ENCODE data around the gene PTGES3.

- TF ChIP-seq, protein P1, sequence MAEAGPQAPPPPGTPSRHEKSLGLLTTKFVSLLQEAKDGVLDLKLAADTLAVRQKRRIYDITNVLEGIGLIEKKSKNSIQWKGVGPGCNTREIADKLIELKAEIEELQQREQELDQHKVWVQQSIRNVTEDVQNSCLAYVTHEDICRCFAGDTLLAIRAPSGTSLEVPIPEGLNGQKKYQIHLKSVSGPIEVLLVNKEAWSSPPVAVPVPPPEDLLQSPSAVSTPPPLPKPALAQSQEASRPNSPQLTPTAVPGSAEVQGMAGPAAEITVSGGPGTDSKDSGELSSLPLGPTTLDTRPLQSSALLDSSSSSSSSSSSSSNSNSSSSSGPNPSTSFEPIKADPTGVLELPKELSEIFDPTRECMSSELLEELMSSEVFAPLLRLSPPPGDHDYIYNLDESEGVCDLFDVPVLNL (IDR thresholded peaks at IDR 0.05; ENCODE audit: low read depth, low read length): no peak
- TF ChIP-seq, protein P2, sequence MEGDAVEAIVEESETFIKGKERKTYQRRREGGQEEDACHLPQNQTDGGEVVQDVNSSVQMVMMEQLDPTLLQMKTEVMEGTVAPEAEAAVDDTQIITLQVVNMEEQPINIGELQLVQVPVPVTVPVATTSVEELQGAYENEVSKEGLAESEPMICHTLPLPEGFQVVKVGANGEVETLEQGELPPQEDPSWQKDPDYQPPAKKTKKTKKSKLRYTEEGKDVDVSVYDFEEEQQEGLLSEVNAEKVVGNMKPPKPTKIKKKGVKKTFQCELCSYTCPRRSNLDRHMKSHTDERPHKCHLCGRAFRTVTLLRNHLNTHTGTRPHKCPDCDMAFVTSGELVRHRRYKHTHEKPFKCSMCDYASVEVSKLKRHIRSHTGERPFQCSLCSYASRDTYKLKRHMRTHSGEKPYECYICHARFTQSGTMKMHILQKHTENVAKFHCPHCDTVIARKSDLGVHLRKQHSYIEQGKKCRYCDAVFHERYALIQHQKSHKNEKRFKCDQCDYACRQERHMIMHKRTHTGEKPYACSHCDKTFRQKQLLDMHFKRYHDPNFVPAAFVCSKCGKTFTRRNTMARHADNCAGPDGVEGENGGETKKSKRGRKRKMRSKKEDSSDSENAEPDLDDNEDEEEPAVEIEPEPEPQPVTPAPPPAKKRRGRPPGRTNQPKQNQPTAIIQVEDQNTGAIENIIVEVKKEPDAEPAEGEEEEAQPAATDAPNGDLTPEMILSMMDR (IDR thresholded peaks at IDR 0.05 in 2 of 3, conservative IDR thresholded peaks at IDR 0.05 in 1 of 3; ENCODE audit: control insufficient read depth in 2 of 3, extremely low read depth in 1 of 3, insufficient read depth in 1 of 3, low read depth in 3 of 3, low read length in 3 of 3): no peak
- TF ChIP-seq YY1 (IDR thresholded peaks at IDR 0.05; ENCODE audit: low read depth, low read length) (no peak), WRNIP1 (IDR thresholded peaks at IDR 0.05; ENCODE audit: borderline replicate concordance, low read depth, low read length) (no peak)
Observed at GRCh38 chr12:56695327-56696101, 7.4 kb upstream of the PTGES3 start.
